ENCODE measurements around the gene TBX20. TPM values are rescaled to one million over a fixed set of nuclear protein-coding genes. Genes with fewer than 3 reads are reported as not detected.

The TBX20 gene
- polyA plus RNA-seq, 3 donors: not detected

DNA sequence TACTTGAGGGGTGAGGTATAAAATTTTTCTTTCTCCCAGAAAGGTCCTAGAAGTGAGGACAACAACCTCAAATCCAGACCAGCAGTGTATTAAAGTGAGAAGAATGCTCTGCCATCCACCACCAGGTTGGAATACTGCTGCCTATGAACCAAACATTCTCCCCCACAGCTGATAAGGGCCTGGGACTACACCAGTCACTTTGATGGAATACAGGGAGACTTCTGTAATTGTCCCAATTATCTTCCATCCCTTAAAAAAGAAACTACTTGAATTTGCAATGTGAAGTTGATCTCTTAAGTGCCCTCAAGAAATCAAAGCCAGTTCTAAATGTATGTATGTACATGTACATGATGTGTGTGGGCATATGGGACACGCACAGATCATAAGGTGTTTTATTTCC, 3.0 kb downstream of the TBX20 start:
- DNase-seq: no peak
- Histone ChIP-seq H3K4me2 (replicated peaks; ENCODE audit: extremely low read depth, low read length, poor library complexity, severe bottlenecking) (no peak overlapping the region), H2AFZ (ENCODE audit: insufficient read depth, low read depth, low read length, poor library complexity, severe bottlenecking) (no peak overlapping the region), H3K27me3 (ENCODE audit: control insufficient read depth in 2 of 2, insufficient read depth in 2 of 2, low read length in 2 of 2) (peaks cover 90 to 98% of the 10 kb centered on the region in 2 donors), H3K27ac (ENCODE audit: low read depth in 1 of 2, low read length in 2 of 2) (no peak overlapping the region), H3K4me3 (replicated peaks in 1 of 3; ENCODE audit: low read depth in 2 of 3, low read length in 3 of 3) (no peak overlapping the region), H3K79me2 (ENCODE audit: insufficient read depth, low read length) (no peaks in the 10 kb centered on the region), H3K9me3 (replicated peaks in 1 of 2; ENCODE audit: control insufficient read depth in 1 of 2, insufficient read depth in 1 of 2, low read length in 2 of 2) (peaks cover 15 to 54% of the 10 kb centered on the region in 2 donors), H3K4me1 (ENCODE audit: control insufficient read depth in 1 of 2, insufficient read depth in 2 of 2, low read length in 2 of 2) (peaks cover 8 to 14% of the 10 kb centered on the region in 2 donors), H4K20me1 (ENCODE audit: insufficient read depth, low read length) (no peaks in the 10 kb centered on the region), H3K9ac (ENCODE audit: insufficient read depth, low read length, poor library complexity, severe bottlenecking) (no peak overlapping the region), H3K36me3 (replicated peaks in 1 of 2; ENCODE audit: control insufficient read depth in 1 of 2, insufficient read depth in 2 of 2, low read length in 2 of 2) (no peaks in the 10 kb centered on the region)
- Mint-ChIP-seq H3K36me3 (peaks cover 12 to 18% of the 10 kb centered on the region in 2 donors), H3K4me3 (peak overlapping the region in 1 of 2 donors; percentile 83), H3K9me3 (peaks cover 4 to 38% (median 30%) of the 10 kb centered on the region in 7 donors), H3K27me3 (ENCODE audit: low read depth in 3 of 3) (peaks cover 78 to 86% (median 81%) of the 10 kb centered on the region in 3 donors), H3K27ac (no peak overlapping the region), H3K4me1 (peaks cover 20% of the 10 kb centered on the region)
- intact Hi-C loops (cut with micrococcal nuclease): no loop called here
- WGBS (ENCODE audit: insufficient coverage): no CpG with 5 or more reads among the region's 1 CpG
- TF ChIP-seq, protein P1, sequence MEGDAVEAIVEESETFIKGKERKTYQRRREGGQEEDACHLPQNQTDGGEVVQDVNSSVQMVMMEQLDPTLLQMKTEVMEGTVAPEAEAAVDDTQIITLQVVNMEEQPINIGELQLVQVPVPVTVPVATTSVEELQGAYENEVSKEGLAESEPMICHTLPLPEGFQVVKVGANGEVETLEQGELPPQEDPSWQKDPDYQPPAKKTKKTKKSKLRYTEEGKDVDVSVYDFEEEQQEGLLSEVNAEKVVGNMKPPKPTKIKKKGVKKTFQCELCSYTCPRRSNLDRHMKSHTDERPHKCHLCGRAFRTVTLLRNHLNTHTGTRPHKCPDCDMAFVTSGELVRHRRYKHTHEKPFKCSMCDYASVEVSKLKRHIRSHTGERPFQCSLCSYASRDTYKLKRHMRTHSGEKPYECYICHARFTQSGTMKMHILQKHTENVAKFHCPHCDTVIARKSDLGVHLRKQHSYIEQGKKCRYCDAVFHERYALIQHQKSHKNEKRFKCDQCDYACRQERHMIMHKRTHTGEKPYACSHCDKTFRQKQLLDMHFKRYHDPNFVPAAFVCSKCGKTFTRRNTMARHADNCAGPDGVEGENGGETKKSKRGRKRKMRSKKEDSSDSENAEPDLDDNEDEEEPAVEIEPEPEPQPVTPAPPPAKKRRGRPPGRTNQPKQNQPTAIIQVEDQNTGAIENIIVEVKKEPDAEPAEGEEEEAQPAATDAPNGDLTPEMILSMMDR (IDR thresholded peaks at IDR 0.05): no peak

DNA sequence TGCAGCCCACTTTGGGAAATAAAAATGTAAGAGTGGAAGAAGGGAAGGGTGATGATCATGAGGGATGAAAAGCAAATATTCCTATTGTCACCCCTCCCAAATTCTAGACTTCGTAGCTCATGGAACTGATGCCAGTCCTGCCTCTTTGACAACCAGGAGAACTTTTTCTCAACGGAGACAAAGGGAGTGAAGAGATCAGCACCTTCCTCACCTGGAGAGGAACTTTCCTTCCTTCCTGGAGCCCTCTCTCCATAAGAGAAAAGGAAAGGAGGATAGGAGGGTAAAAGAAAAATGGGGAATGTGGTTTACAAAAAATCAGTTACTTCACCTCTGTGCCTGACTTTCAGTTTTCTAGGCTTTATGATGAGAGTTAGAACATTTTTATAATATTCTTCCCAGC, 3.4 kb downstream of the TBX20 start:
- Histone ChIP-seq H2AFZ (ENCODE audit: insufficient read depth, low read depth, low read length, poor library complexity, severe bottlenecking) (no peak overlapping the region), H3K79me2 (ENCODE audit: insufficient read depth, low read length) (no peaks in the 10 kb centered on the region), H4K20me1 (ENCODE audit: insufficient read depth, low read length) (no peaks in the 10 kb centered on the region), H3K36me3 (replicated peaks in 1 of 2; ENCODE audit: control insufficient read depth in 1 of 2, insufficient read depth in 2 of 2, low read length in 2 of 2) (no peaks in the 10 kb centered on the region), H3K27me3 (ENCODE audit: control insufficient read depth in 2 of 2, insufficient read depth in 2 of 2, low read length in 2 of 2) (peaks cover 90 to 97% of the 10 kb centered on the region in 2 donors), H3K9ac (ENCODE audit: insufficient read depth, low read length, poor library complexity, severe bottlenecking) (no peak overlapping the region), H3K9me3 (replicated peaks in 1 of 2; ENCODE audit: control insufficient read depth in 1 of 2, insufficient read depth in 1 of 2, low read length in 2 of 2) (peaks cover 15 to 49% of the 10 kb centered on the region in 2 donors), H3K27ac (ENCODE audit: low read depth in 1 of 2, low read length in 2 of 2) (no peak overlapping the region), H3K4me2 (replicated peaks; ENCODE audit: extremely low read depth, low read length, poor library complexity, severe bottlenecking) (no peak overlapping the region), H3K4me1 (ENCODE audit: control insufficient read depth in 1 of 2, insufficient read depth in 2 of 2, low read length in 2 of 2) (peaks cover 8 to 14% of the 10 kb centered on the region in 2 donors), H3K4me3 (replicated peaks in 1 of 3; ENCODE audit: low read depth in 2 of 3, low read length in 3 of 3) (no peak overlapping the region)
- H3K27me3 Mint-ChIP-seq (ENCODE audit: low read depth in 3 of 3): peaks cover 74 to 81% (median 76%) of the 10 kb centered on the region in 3 donors
- WGBS (ENCODE audit: insufficient coverage): no CpG with 5 or more reads among the region's 2 CpGs
- TF ChIP-seq, protein P1 (IDR thresholded peaks at IDR 0.05): no peak
- H3K27ac Mint-ChIP-seq: no peak overlapping the region
- H3K4me3 Mint-ChIP-seq: peak overlapping the region in 1 of 2 donors; percentile 77
- DNase-seq: no peak
- H3K4me1 Mint-ChIP-seq: peaks cover 20% of the 10 kb centered on the region
- intact Hi-C loops (cut with micrococcal nuclease): no loop called here
- H3K9me3 Mint-ChIP-seq: peaks cover 2 to 33% (median 27%) of the 10 kb centered on the region in 7 donors
- peaks cover 12 to 18% of the 10 kb centered on the region in 2 donors for H3K36me3 Mint-ChIP-seq

Measured in CD14-positive monocyte (primary cell).